Measurements from ENCODE around the gene AR.

The AR gene

DNA sequence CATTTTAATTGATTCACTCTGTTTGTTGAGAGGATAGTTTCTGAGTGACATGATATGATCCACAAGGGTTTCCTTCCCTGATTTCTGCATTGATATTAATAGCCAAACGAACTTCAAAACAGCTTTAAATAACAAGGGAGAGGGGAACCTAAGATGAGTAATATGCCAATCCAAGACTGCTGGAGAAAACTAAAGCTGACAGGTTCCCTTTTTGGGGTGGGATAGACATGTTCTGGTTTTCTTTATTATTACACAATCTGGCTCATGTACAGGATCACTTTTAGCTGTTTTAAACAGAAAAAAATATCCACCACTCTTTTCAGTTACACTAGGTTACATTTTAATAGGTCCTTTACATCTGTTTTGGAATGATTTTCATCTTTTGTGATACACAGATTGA, 182.2 kb downstream of the AR start:
- no peaks in the 10 kb centered on the region for H4K20me1 ChIP-seq (ENCODE audit: insufficient read depth, low read length, poor library complexity, severe bottlenecking)
- no peaks in the 10 kb centered on the region for H3F3A ChIP-seq (ENCODE audit: low read depth)
- no peak overlapping the region for H2AFZ ChIP-seq (ENCODE audit: low read length)
- no peaks in the 10 kb centered on the region for H3K36me3 ChIP-seq (ENCODE audit: insufficient read depth, low read length)
- no peak overlapping the region for H3K9ac ChIP-seq (ENCODE audit: low read depth, low read length, poor library complexity, severe bottlenecking)
- H3K4me1 ChIP-seq (ENCODE audit: insufficient read depth, low read length, poor library complexity, severe bottlenecking) = no peaks in the 10 kb centered on the region
- no peaks in the 10 kb centered on the region for H3K9me2 ChIP-seq (replicated peaks; ENCODE audit: low read depth, low read length)
- H3K4me2 ChIP-seq (ENCODE audit: low read depth, low read length, poor library complexity, severe bottlenecking) = no peak overlapping the region
- no peak overlapping the region for H3K4me3 ChIP-seq (ENCODE audit: low read length, poor library complexity, severe bottlenecking)
- TF ChIP-seq, protein P1, sequence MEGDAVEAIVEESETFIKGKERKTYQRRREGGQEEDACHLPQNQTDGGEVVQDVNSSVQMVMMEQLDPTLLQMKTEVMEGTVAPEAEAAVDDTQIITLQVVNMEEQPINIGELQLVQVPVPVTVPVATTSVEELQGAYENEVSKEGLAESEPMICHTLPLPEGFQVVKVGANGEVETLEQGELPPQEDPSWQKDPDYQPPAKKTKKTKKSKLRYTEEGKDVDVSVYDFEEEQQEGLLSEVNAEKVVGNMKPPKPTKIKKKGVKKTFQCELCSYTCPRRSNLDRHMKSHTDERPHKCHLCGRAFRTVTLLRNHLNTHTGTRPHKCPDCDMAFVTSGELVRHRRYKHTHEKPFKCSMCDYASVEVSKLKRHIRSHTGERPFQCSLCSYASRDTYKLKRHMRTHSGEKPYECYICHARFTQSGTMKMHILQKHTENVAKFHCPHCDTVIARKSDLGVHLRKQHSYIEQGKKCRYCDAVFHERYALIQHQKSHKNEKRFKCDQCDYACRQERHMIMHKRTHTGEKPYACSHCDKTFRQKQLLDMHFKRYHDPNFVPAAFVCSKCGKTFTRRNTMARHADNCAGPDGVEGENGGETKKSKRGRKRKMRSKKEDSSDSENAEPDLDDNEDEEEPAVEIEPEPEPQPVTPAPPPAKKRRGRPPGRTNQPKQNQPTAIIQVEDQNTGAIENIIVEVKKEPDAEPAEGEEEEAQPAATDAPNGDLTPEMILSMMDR (conservative IDR thresholded peaks at IDR 0.05; ENCODE audit: low read length) = no peak
- no peak for TF ChIP-seq EZH2phosphoT487 (IDR thresholded peaks at IDR 0.05; ENCODE audit: borderline replicate concordance)
- H3K9me3 ChIP-seq (ENCODE audit: insufficient read depth, low read depth, low read length) = no peaks in the 10 kb centered on the region
- no peaks in the 10 kb centered on the region for H3K27me3 ChIP-seq (ENCODE audit: insufficient read depth, low read length, poor library complexity, severe bottlenecking)
- no peaks in the 10 kb centered on the region for H3K79me2 ChIP-seq (ENCODE audit: insufficient read depth, low read length)

GRCh38 chrX:67727576-67727975, 183.8 kb downstream of the AR start:
- H3K4me1 ChIP-seq (ENCODE audit: insufficient read depth, low read length, poor library complexity, severe bottlenecking) = no peaks in the 10 kb centered on the region
- H3K9me3 ChIP-seq (ENCODE audit: insufficient read depth, low read depth, low read length) = no peaks in the 10 kb centered on the region
- H3K4me2 ChIP-seq (ENCODE audit: low read depth, low read length, poor library complexity, severe bottlenecking) = no peak overlapping the region
- H3F3A ChIP-seq (ENCODE audit: low read depth) = no peaks in the 10 kb centered on the region
- no peaks in the 10 kb centered on the region for H3K36me3 ChIP-seq (ENCODE audit: insufficient read depth, low read length)
- H3K9ac ChIP-seq (ENCODE audit: low read depth, low read length, poor library complexity, severe bottlenecking) = no peak overlapping the region
- no peaks in the 10 kb centered on the region for H3K79me2 ChIP-seq (ENCODE audit: insufficient read depth, low read length)
- H3K4me3 ChIP-seq (ENCODE audit: low read length, poor library complexity, severe bottlenecking) = no peak overlapping the region
- no peaks in the 10 kb centered on the region for H4K20me1 ChIP-seq (ENCODE audit: insufficient read depth, low read length, poor library complexity, severe bottlenecking)
- no peak for TF ChIP-seq EZH2phosphoT487 (IDR thresholded peaks at IDR 0.05; ENCODE audit: borderline replicate concordance)
- TF ChIP-seq, protein P1 (conservative IDR thresholded peaks at IDR 0.05; ENCODE audit: low read length) = no peak
- H3K9me2 ChIP-seq (replicated peaks; ENCODE audit: low read depth, low read length) = no peaks in the 10 kb centered on the region
- H3K27me3 ChIP-seq (ENCODE audit: insufficient read depth, low read length, poor library complexity, severe bottlenecking) = no peaks in the 10 kb centered on the region
- H2AFZ ChIP-seq (ENCODE audit: low read length) = no peak overlapping the region

GRCh38 chrX:67730296-67730695, 186.5 kb downstream of the AR start:
- Histone ChIP-seq H3K36me3 (ENCODE audit: insufficient read depth, low read length) (no peaks in the 10 kb centered on the region), H3F3A (ENCODE audit: low read depth) (no peaks in the 10 kb centered on the region), H3K4me3 (ENCODE audit: low read length, poor library complexity, severe bottlenecking) (no peak overlapping the region), H3K9ac (ENCODE audit: low read depth, low read length, poor library complexity, severe bottlenecking) (no peak overlapping the region), H3K9me3 (ENCODE audit: insufficient read depth, low read depth, low read length) (no peaks in the 10 kb centered on the region), H2AFZ (ENCODE audit: low read length) (no peak overlapping the region), H4K20me1 (ENCODE audit: insufficient read depth, low read length, poor library complexity, severe bottlenecking) (no peaks in the 10 kb centered on the region), H3K79me2 (ENCODE audit: insufficient read depth, low read length) (no peaks in the 10 kb centered on the region), H3K4me2 (ENCODE audit: low read depth, low read length, poor library complexity, severe bottlenecking) (no peak overlapping the region), H3K27me3 (ENCODE audit: insufficient read depth, low read length, poor library complexity, severe bottlenecking) (no peaks in the 10 kb centered on the region), H3K4me1 (ENCODE audit: insufficient read depth, low read length, poor library complexity, severe bottlenecking) (no peaks in the 10 kb centered on the region), H3K9me2 (replicated peaks; ENCODE audit: low read depth, low read length) (no peaks in the 10 kb centered on the region)
- TF ChIP-seq, protein P1 (conservative IDR thresholded peaks at IDR 0.05; ENCODE audit: low read length) = no peak

Measured in Loucy (cell line).